Thoracic aorta (tissue), 2 donors: ENCODE measurements around the gene ENTHD1. TPM values are rescaled to one million over a fixed set of nuclear protein-coding genes. Genes with fewer than 3 reads are reported as not detected.

Source experiments
- ATAC-seq: fragments of 150-250 bp; one replicate; pipeline ENCODE4 v1.8.0; 2017; ENCODE audit warnings: low read depth; ENCODE audit not compliant: insufficient number of reproducible peaks, low FRiP score
- DNase-seq: peaks from one replicate; pipeline ENCODE4 v3.0.0-alpha.2; 2020; ENCODE audit warnings: low spot score
- H3K27ac ChIP-seq, 2 donors: fragments of 200-600 bp; sonication (generic); 1 replicate in 1 of 2; 2 replicates in 1 of 2; pipeline ENCODE4 v1.5.1; 2016; ENCODE audit warnings: mild to moderate bottlenecking in 2 of 2, moderate library complexity in 2 of 2
- H3K27me3 ChIP-seq: fragments of 200-600 bp; sonication (generic); replicated peaks from 2 replicates; pipeline ENCODE4 v1.6.0; 2016; ENCODE audit warnings: mild to moderate bottlenecking; ENCODE audit not compliant: insufficient read depth
- H3K36me3 ChIP-seq: fragments of 200-600 bp; sonication (generic); one replicate; pipeline ENCODE4 v1.5.1; 2016
- H3K4me1 ChIP-seq, 2 donors: fragments of 200-600 bp; sonication (generic); 1 replicate in 1 of 2; 2 replicates in 1 of 2; pipeline versions ENCODE4 v1.5.1 to v1.6.0; 2016; ENCODE audit warnings: low read depth in 2 of 2, mild to moderate bottlenecking in 1 of 2; ENCODE audit not compliant: control insufficient read depth in 1 of 2
- H3K4me3 ChIP-seq: fragments of 200-600 bp; sonication (generic); 2 replicates; pipeline ENCODE4 v1.5.1; 2016; ENCODE audit warnings: mild to moderate bottlenecking
- H3K9me3 ChIP-seq: fragments of 200-600 bp; sonication (generic); 2 replicates; pipeline ENCODE4 v1.5.1; 2016
- CTCF ChIP-seq: fragments of 200-600 bp; sonication (generic); IDR thresholded peaks from one replicate; pipeline ENCODE4 v1.5.1; 2019; ENCODE audit warnings: antibody characterized with exemption
- total RNA-seq, 2 donors: library from RNA; depleted of rRNA; stranded (reverse); fragments of >200 nt; gene quantifications; one replicate each; pipeline versions ENCODE4 v1.1.0 to v1.2.3, GENCODE V29; 2016

The ENTHD1 gene
- total RNA-seq, 2 donors from 2014 or later: not detected

DNA sequence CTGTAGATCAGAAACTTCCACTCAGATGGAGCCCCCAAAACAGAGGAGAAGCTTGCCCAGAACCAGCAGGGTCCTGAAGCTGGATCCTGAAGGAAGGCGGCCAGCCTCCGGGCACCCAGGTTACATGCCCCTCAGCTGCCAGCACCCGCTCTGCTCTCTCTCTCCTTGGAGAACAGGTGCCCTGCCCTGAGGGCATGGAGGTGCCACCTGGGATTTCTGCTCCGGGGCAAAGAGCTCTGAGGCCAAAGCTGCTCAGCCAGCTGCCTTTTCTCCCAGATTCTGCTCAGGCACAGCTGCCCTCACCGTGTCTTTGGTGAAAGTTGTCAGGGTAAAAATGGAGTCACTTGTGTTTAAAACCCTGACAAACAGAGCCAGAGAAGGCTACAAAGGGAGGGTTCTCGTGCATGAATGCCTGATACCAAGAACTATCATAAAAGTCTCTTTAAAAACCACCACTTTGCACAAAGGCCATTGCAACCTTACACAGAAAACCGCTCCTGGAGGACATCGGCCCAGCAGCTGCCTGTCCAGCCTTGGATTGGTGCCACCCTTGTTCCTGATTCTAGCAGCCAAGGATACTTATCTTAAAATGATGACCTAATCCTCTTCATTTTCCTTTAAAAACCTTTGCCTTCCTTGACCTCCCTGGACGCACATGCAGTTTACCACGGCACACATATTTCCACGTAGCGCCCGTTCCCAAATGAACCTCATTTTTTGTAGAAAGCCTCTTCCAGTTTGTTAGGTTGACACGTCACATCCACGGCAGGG is 183.0 kb downstream of the ENTHD1 start:
- ATAC-seq (no peak), DNase-seq (no peak)
- Histone ChIP-seq H3K4me3 (no peak overlapping the region), H3K27me3 (no peaks in the 10 kb centered on the region), H3K4me1 (no peaks in the 10 kb centered on the region), H3K27ac (no peak overlapping the region), H3K9me3 (no peaks in the 10 kb centered on the region), H3K36me3 (no peaks in the 10 kb centered on the region)
- TF ChIP-seq CTCF: no peak

DNA sequence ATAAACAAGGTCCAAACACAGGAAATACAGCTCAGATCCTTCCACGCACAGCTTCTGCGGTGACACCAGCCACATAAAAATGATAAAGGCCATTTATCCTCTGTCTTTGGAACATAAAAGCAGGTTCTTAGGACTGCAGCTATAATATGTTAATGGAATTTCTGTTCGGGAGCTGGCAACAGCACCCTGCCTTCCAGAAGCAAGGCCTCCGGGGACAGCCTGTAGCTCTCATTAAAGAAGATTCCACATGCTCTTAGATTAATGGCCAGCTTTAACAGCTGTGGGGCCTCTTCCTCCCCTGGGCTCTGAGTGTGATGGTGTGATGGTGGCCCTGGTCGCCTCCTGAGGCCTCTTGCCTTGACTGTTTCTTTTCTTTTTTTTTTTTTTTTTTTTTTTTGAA is 185.7 kb downstream of the ENTHD1 start:
- ATAC-seq: no peak
- no peaks in the 10 kb centered on the region for H3K9me3 ChIP-seq
- no peak for TF ChIP-seq CTCF
- H3K27me3 ChIP-seq: no peaks in the 10 kb centered on the region
- H3K4me3 ChIP-seq: no peak overlapping the region
- no peak for DNase-seq
- no peaks in the 10 kb centered on the region for H3K36me3 ChIP-seq
- no peak overlapping the region for H3K27ac ChIP-seq
- H3K4me1 ChIP-seq: no peaks in the 10 kb centered on the region

DNA sequence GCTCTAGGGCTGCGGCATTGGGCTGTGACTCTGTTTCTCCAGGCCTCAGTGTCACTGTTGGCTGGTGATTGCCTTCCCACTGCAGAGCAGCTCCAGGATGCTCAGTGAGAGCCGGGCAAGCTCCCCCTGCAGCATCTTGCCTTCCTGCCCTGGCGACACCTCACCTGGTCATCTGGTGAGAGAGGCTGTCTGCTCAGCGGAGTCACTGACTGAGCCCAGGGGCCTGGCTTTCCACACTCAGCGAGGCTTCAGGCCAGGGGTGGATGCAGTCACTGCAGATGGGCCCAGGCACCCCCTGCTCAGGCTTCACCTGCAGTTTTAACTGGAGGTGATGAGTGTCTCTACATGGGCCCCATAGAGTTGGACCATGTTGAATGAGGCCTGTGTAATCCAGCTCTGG is 186.2 kb downstream of the ENTHD1 start:
- H3K4me3 ChIP-seq: no peak overlapping the region
- H3K27me3 ChIP-seq: no peaks in the 10 kb centered on the region
- TF ChIP-seq CTCF: no peak
- DNase-seq (no peak), ATAC-seq (no peak)
- H3K9me3 ChIP-seq: no peaks in the 10 kb centered on the region
- no peaks in the 10 kb centered on the region for H3K4me1 ChIP-seq
- H3K27ac ChIP-seq: no peak overlapping the region
- no peaks in the 10 kb centered on the region for H3K36me3 ChIP-seq

- H3K9me3 ChIP-seq: no peaks in the 10 kb centered on the region
- H3K4me3 ChIP-seq: no peak overlapping the region
- H3K4me1 ChIP-seq: no peaks in the 10 kb centered on the region
- no peak for TF ChIP-seq CTCF
- DNase-seq (no peak), ATAC-seq (no peak)
- no peaks in the 10 kb centered on the region for H3K27me3 ChIP-seq
- no peak overlapping the region for H3K27ac ChIP-seq
- no peaks in the 10 kb centered on the region for H3K36me3 ChIP-seq
These were observed 187.0 kb downstream of the ENTHD1 start for GRCh38 chr22:39706376-39707140.

DNA sequence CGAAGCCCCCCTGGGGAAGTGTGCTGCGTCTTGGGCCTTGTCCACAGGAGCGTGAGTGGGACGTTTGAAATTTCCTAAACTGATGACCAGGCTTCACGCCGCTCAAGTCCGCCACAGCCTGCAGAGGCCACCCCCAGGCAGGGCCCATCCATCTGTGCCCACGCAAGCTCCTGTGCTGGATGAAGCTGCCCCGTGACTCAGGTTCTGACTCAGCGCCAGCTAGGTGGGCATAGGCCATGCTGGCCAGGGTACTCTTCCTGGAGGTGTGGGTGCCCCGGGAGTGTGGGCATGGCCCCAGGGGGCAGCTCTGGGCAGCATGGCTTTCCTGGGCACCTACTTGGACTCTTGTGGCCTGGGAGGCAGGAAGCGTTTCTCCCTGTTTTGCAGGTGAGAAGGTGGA is 188.2 kb downstream of the ENTHD1 start:
- no peak for ATAC-seq
- DNase-seq: no peak
- no peak for TF ChIP-seq CTCF
- Histone ChIP-seq H3K9me3 (no peaks in the 10 kb centered on the region), H3K27me3 (no peaks in the 10 kb centered on the region), H3K4me3 (no peak overlapping the region), H3K27ac (no peak overlapping the region), H3K36me3 (no peaks in the 10 kb centered on the region), H3K4me1 (no peaks in the 10 kb centered on the region)
